Measurements from ENCODE around the gene CPED1. TPM values are rescaled to one million over a fixed set of nuclear protein-coding genes. Genes with fewer than 3 reads are reported as not detected.

CPED1 gene
- total and polyA plus RNA-seq, 10 of the 15 experiments (the other 5 are each of a cell fraction or from before 2014, with no cell fraction given): 0.01 to 0.77 (median 0.10) TPM; not detected in 1

DNA sequence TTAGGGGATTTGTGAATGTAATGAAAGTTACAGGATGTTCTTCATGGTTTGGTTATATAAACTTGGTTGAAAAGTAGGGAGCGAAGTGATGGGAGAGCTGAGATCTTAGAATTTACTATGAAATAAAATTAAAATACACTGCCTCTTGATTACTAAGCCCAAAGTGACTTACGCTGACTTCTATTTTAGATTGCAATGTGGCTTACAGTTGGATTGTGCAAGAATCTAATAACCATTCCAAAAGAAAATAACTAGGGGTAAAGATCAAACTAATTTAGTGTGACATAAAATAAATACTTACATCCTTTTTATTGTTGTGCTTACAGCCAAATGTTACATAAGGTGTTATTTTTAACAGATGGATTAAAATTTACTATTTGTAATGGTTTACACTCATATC is 355.6 kb downstream of the CPED1 start:
- FAIRE-seq: no peak
- Histone ChIP-seq H3K9ac (ENCODE audit: control insufficient read depth, insufficient read depth, low read length) (no peak overlapping the region), H3K4me2 (ENCODE audit: control insufficient read depth, insufficient read depth) (no peak overlapping the region), H3K27ac (ENCODE audit: control insufficient read depth, insufficient read depth) (no peak overlapping the region), H3K4me1 (ENCODE audit: control insufficient read depth, insufficient read depth, low read length) (no peaks in the 10 kb centered on the region), H3K27me3 (replicated peaks in 1 of 2; ENCODE audit: control insufficient read depth in 2 of 2, insufficient read depth in 2 of 2, low read length in 1 of 2) (no peaks in the 10 kb centered on the region), H3K36me3 (ENCODE audit: control insufficient read depth in 2 of 2, insufficient read depth in 2 of 2, low read length in 1 of 2) (peaks cover 0 to 4% of the 10 kb centered on the region in 2 experiments; a peak in 3 of 4 replicates), H3K79me2 (ENCODE audit: control insufficient read depth, insufficient read depth, low read length) (no peaks in the 10 kb centered on the region), H4K20me1 (ENCODE audit: control insufficient read depth, insufficient read depth) (no peaks in the 10 kb centered on the region), H3K9me3 (replicated peaks; ENCODE audit: control insufficient read depth, insufficient read depth, low read length) (no peaks in the 10 kb centered on the region), H2AFZ (ENCODE audit: control insufficient read depth, low read depth, low read length) (no peak overlapping the region), H3K4me3 (no peak overlapping the region)
- DNase-seq (ENCODE audit: low read depth, low spot score): no peak
- no peak for TF ChIP-seq ETV6 (conservative IDR thresholded peaks at IDR 0.05 in 1 of 2, IDR thresholded peaks at IDR 0.05 in 1 of 2; ENCODE audit: borderline replicate concordance in 1 of 2, low read depth in 1 of 2)
- TF ChIP-seq, protein P1, sequence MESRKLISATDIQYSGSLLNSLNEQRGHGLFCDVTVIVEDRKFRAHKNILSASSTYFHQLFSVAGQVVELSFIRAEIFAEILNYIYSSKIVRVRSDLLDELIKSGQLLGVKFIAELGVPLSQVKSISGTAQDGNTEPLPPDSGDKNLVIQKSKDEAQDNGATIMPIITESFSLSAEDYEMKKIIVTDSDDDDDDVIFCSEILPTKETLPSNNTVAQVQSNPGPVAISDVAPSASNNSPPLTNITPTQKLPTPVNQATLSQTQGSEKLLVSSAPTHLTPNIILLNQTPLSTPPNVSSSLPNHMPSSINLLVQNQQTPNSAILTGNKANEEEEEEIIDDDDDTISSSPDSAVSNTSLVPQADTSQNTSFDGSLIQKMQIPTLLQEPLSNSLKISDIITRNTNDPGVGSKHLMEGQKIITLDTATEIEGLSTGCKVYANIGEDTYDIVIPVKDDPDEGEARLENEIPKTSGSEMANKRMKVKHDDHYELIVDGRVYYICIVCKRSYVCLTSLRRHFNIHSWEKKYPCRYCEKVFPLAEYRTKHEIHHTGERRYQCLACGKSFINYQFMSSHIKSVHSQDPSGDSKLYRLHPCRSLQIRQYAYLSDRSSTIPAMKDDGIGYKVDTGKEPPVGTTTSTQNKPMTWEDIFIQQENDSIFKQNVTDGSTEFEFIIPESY (IDR thresholded peaks at IDR 0.05): no peak
- TF ChIP-seq SREBF2 (IDR thresholded peaks at IDR 0.05; ENCODE audit: low read length): no peak
- no peak for TF ChIP-seq RAD21 (IDR thresholded peaks at IDR 0.05; ENCODE audit: insufficient read depth, low read depth, low read length)
- TF ChIP-seq TCF12 (IDR thresholded peaks at IDR 0.05; ENCODE audit: low read depth, low read length): no peak
- TF ChIP-seq YBX1 (IDR thresholded peaks at IDR 0.05): no peak
- no peak for TF ChIP-seq BCL11A (IDR thresholded peaks at IDR 0.05; ENCODE audit: low read depth, low read length)
- no peak for TF ChIP-seq ZNF384 (IDR thresholded peaks at IDR 0.05; ENCODE audit: borderline replicate concordance, low read depth, low read length)
- TF ChIP-seq, protein P2, sequence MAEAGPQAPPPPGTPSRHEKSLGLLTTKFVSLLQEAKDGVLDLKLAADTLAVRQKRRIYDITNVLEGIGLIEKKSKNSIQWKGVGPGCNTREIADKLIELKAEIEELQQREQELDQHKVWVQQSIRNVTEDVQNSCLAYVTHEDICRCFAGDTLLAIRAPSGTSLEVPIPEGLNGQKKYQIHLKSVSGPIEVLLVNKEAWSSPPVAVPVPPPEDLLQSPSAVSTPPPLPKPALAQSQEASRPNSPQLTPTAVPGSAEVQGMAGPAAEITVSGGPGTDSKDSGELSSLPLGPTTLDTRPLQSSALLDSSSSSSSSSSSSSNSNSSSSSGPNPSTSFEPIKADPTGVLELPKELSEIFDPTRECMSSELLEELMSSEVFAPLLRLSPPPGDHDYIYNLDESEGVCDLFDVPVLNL (IDR thresholded peaks at IDR 0.05; ENCODE audit: low read depth, low read length): no peak
- no peak for TF ChIP-seq TAF1 (IDR thresholded peaks at IDR 0.05; ENCODE audit: borderline replicate concordance, low read depth, low read length)
- no peak for TF ChIP-seq SUPT20H (IDR thresholded peaks at IDR 0.05; ENCODE audit: borderline replicate concordance, control insufficient read depth, low read depth, low read length)
- TF ChIP-seq, protein P3, sequence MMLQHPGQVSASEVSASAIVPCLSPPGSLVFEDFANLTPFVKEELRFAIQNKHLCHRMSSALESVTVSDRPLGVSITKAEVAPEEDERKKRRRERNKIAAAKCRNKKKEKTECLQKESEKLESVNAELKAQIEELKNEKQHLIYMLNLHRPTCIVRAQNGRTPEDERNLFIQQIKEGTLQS (IDR thresholded peaks at IDR 0.05; ENCODE audit: borderline replicate concordance, extremely low read depth, low read depth, low read length): no peak
- no peak for TF ChIP-seq RB1 (IDR thresholded peaks at IDR 0.05; ENCODE audit: borderline replicate concordance)
- no TSS peak for BruUV-seq (replicated peaks)
- RAD21 ChIA-PET (ENCODE audit: unreplicated experiment): no interaction called here
- POLR2A ChIA-PET: no interaction called here
- ATAC-seq: no peak
- intact Hi-C loops (cut with micrococcal nuclease; ENCODE audit: unreplicated experiment) (no loop called here), in situ Hi-C loops (cut with MboI) (no loop called here)
- SMC1A ChIA-PET (ENCODE audit: uncharacterized antibody, unreplicated experiment): interaction anchor here (1.6 kb wide), 1 partner anchor 26 kb away, joined by 3 read pairs; no protein-coding TSS in a partner anchor
- CTCF ChIA-PET: no interaction called here
- WGBS (ENCODE audit: insufficient coverage, insufficient replicate concordance, low lambda C conversion rate, missing lambda C conversion rate): 97% methylated on average over 2 of the region's 2 CpGs
